HEK293T (cell line): ENCODE measurements around the gene CRY2.

Source experiments
- FOXK2 ChIP-seq: fragments of 450-650 bp; IDR thresholded peaks from 2 replicates; pipeline ENCODE4 v1.6.1; 2016; ENCODE audit warnings: mild to moderate bottlenecking
- SP1 ChIP-seq: fragments of 450-650 bp; IDR thresholded peaks from 2 replicates; pipeline ENCODE4 v1.6.1; 2017

- no peak for TF ChIP-seq FOXK2
- TF ChIP-seq SP1, result no peak
Measured at GRCh38 chr11:45922425-45923082, 75.3 kb downstream of the CRY2 start, which contains the start of gene LARGE2.
